WTC11 (cell line): ENCODE results near the gene SH3BP4. TPM values are rescaled to one million over a fixed set of nuclear protein-coding genes. Genes with fewer than 3 reads are reported as not detected.

ENCODE experiments used
- ATAC-seq: fragments of 200-7000 bp; cut with Tn5 transposase; 2 replicates; pipeline ENCODE4 v1.10.0; 2021; ENCODE audit warnings: mild to moderate bottlenecking, moderate library complexity
- CTCF ChIA-PET: fragments of 300-600 bp; sonication (Branson Sonifier 250); formaldehyde crosslinking; loops from one replicate; lab custom pipeline; 2021; ENCODE audit warnings: antibody characterized with exemption; lab: Charles Lee
- POLR2A ChIA-PET: fragments of 350-600 bp; sonication (Branson Sonifier 250); formaldehyde crosslinking; loops from one replicate; lab custom pipeline; 2021; ENCODE audit warnings: antibody characterized with exemption; lab: Charles Lee
- DNase-seq: peaks from one replicate; pipeline ENCODE4 v3.0.0; 2021; ENCODE audit warnings: low spot score
- H3K27ac Mint-ChIP-seq: 2 replicates; pipeline ENCODE4 v1.8.0; 2021; ENCODE audit warnings: mixed read lengths
- H3K27me3 Mint-ChIP-seq: 2 replicates; pipeline ENCODE4 v1.8.0; 2021; ENCODE audit warnings: low read depth, mild to moderate bottlenecking, moderate library complexity, mixed read lengths
- H3K36me3 Mint-ChIP-seq: 2 replicates; pipeline ENCODE4 v1.8.0; 2021; ENCODE audit warnings: mixed read lengths
- H3K4me1 Mint-ChIP-seq: 2 replicates; pipeline ENCODE4 v1.8.0; 2022; ENCODE audit warnings: mixed read lengths
- H3K4me3 Mint-ChIP-seq: 2 replicates; pipeline ENCODE4 v1.8.0; 2021; ENCODE audit warnings: mild to moderate bottlenecking, moderate library complexity, mixed read lengths
- H3K9me3 Mint-ChIP-seq: 2 replicates; pipeline ENCODE4 v1.8.0; 2021; ENCODE audit warnings: mixed read lengths
- GABPB1 ChIP-seq: sonication (generic); formaldehyde crosslinking; IDR thresholded peaks from 2 replicates; pipeline ENCODE4 v1.8.1; 2023; ENCODE audit warnings: mild to moderate bottlenecking, missing genetic modification reagents
- NFE2L1 ChIP-seq: sonication (generic); formaldehyde crosslinking; IDR thresholded peaks from 2 replicates; pipeline ENCODE4 v1.8.1; 2023; ENCODE audit warnings: missing genetic modification reagents
- NR1H2 ChIP-seq: sonication (generic); formaldehyde crosslinking; IDR thresholded peaks from 2 replicates; pipeline ENCODE4 v1.9.0; 2021; ENCODE audit warnings: mild to moderate bottlenecking, moderate library complexity, missing genetic modification reagents
- OVOL2 ChIP-seq: fragments of 250-450 bp; sonication (Bioruptor Pico); IDR thresholded peaks from 2 replicates; pipeline ENCODE4 v1.9.0; 2021; ENCODE audit warnings: mild to moderate bottlenecking, borderline replicate concordance
- SP1 ChIP-seq: sonication (generic); formaldehyde crosslinking; conservative IDR thresholded peaks from 2 replicates; pipeline ENCODE4 v1.8.1; 2022; ENCODE audit warnings: missing genetic modification reagents
- TEAD1 ChIP-seq: sonication (generic); formaldehyde crosslinking; IDR thresholded peaks from 2 replicates; pipeline ENCODE4 v1.8.0; 2022; ENCODE audit warnings: mild to moderate bottlenecking, missing genetic modification reagents
- ZNF138 ChIP-seq: sonication (generic); formaldehyde crosslinking; conservative IDR thresholded peaks from 2 replicates; pipeline ENCODE4 v1.8.1; 2022; ENCODE audit warnings: mild to moderate bottlenecking, moderate library complexity, missing genetic modification reagents
- ZNF317 ChIP-seq: sonication (generic); formaldehyde crosslinking; IDR thresholded peaks from 2 replicates; pipeline ENCODE4 v1.8.1; 2023; ENCODE audit warnings: low read depth, mild to moderate bottlenecking, moderate library complexity, missing genetic modification reagents, borderline replicate concordance
- ZNF396 ChIP-seq: fragments of 250-450 bp; sonication (Bioruptor Pico); IDR thresholded peaks from 2 replicates; pipeline ENCODE4 v1.8.0; 2021; ENCODE audit warnings: mild to moderate bottlenecking, moderate library complexity, borderline replicate concordance
- ZNF423 ChIP-seq: fragments of 250-450 bp; sonication (Bioruptor Pico); IDR thresholded peaks from 2 replicates; pipeline ENCODE4 v2.1.2; 2022; ENCODE audit warnings: mild to moderate bottlenecking, moderate library complexity
- total RNA-seq: library from RNA; stranded (reverse); gene quantifications from 3 replicates; pipeline ENCODE4 v1.2.3, GENCODE V29; 2021
- TF ChIP-seq, protein P1 (sequence below): sonication (generic); formaldehyde crosslinking; IDR thresholded peaks from 2 replicates; pipeline ENCODE4 v1.8.1; 2023; ENCODE audit warnings: mild to moderate bottlenecking, missing genetic modification reagents
- TF ChIP-seq, protein P2 (sequence below): sonication (generic); formaldehyde crosslinking; IDR thresholded peaks from 2 replicates; pipeline ENCODE4 v1.8.1; 2023; ENCODE audit warnings: mild to moderate bottlenecking, missing genetic modification reagents
- TF ChIP-seq, protein P3 (sequence below): sonication (generic); formaldehyde crosslinking; IDR thresholded peaks from 2 replicates; pipeline ENCODE4 v1.8.0; 2023; ENCODE audit warnings: mild to moderate bottlenecking, missing genetic modification reagents
- TF ChIP-seq, protein P4 (sequence below): sonication (generic); formaldehyde crosslinking; IDR thresholded peaks from 2 replicates; pipeline ENCODE4 v1.8.0; 2023; ENCODE audit warnings: missing genetic modification reagents, mild to moderate bottlenecking, borderline replicate concordance

The SH3BP4 gene
- total RNA-seq, 1 experiment from 2014 or later: 44.4 TPM

DNA sequence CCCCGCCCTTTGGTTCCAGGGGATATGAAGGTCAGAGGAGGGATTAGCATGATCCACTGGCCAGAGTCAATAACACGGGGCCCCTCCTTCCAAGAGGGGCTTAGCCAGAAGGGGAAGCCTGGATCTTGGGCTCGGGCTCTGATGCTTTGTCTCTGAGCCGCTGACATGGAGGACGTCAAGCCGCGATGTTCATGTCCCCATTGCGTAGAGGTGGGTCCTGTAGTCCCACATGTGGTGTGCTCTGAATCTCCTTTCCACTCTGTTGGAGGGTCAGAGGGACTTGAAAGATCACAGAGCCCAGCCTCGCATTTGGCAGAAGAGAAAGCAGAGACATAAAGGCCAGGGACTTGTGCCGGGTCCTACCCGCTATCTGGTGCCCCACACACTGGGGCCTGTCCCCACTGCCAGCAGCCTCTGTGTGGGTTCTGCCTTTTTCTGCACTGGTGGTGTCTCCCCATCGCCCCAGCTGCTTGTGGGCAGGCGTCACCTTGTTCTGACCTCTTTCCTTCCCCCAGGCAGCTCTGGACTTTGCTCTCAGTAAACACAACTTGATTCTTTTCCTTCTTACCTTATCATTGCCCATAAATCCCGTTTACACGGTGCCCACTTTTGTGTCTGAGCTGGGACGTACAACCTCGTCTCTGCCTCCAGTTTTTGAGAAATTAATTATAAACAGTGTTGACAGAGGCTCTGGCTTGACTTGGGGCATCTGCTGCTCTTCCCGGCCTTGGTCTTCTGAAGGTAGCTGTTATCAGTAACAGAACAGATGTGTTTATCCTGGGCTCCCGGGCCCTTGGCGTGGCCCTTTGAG is 48.8 kb downstream of the SH3BP4 start:
- TF ChIP-seq GABPB1 (peak; percentile 43; the same call in 1 of the 2 replicates), SP1 (CRISPR knock-in tag) (no peak)
- ChIA-PET CTCF (no interaction called here), POLR2A (no interaction called here)
- Mint-ChIP-seq H3K27me3 (no peaks in the 10 kb centered on the region), H3K27ac (peak overlapping the region; percentile 91), H3K4me3 (no peak overlapping the region), H3K4me1 (peaks cover 70% of the 10 kb centered on the region), H3K9me3 (peaks cover 6% of the 10 kb centered on the region; the same call in 1 of the 2 replicates), H3K36me3 (peaks cover 16% of the 10 kb centered on the region)
- no peak for DNase-seq
- no peak for ATAC-seq

DNA sequence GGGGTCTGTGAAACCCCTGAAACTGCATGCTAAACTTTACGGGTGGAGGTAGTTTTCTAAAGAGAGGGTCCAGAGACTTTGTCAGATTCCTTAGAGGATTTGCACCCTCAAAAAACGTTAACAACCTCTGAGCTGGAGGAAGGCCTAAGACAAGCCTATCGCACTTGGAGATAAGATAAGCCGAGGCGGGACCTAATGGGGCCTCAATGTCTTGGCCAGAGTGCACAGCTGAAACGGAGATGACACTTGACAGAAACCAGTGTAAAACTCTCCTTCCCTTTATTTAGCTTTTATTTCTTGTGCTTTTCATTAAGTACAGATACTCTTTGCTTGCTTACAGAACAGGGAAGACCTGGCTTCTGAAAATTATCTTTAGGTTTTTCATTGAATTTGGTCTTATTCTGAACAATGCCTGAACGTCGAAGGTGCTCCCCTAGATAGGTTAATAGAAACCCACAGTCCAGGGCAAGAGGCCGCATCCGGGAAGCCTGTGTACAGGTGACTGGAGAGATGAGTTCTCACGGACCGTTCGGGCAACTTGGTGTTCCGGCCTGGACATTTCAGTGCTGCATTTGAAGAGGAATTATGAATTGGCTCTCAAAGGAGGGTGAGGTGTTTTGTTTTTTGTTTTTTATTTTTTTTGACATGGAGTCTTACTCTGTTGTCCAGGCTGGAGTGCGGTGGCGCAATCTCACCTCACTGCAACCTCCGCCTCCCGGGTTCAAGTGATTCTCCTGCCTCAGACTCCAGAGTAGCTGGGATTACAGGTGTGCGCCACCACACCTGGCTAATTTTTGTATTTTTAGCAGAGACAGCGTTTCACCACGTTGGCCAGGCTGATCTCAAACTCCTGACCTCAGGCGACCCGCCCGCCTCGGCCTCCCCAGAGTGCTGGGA is 49.7 kb downstream of the SH3BP4 start:
- TF ChIP-seq, protein P1, sequence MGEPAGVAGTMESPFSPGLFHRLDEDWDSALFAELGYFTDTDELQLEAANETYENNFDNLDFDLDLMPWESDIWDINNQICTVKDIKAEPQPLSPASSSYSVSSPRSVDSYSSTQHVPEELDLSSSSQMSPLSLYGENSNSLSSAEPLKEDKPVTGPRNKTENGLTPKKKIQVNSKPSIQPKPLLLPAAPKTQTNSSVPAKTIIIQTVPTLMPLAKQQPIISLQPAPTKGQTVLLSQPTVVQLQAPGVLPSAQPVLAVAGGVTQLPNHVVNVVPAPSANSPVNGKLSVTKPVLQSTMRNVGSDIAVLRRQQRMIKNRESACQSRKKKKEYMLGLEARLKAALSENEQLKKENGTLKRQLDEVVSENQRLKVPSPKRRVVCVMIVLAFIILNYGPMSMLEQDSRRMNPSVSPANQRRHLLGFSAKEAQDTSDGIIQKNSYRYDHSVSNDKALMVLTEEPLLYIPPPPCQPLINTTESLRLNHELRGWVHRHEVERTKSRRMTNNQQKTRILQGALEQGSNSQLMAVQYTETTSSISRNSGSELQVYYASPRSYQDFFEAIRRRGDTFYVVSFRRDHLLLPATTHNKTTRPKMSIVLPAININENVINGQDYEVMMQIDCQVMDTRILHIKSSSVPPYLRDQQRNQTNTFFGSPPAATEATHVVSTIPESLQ (CRISPR knock-in tag): no peak
- TF ChIP-seq OVOL2 (CRISPR knock-in tag): no peak
- TF ChIP-seq, protein P2, sequence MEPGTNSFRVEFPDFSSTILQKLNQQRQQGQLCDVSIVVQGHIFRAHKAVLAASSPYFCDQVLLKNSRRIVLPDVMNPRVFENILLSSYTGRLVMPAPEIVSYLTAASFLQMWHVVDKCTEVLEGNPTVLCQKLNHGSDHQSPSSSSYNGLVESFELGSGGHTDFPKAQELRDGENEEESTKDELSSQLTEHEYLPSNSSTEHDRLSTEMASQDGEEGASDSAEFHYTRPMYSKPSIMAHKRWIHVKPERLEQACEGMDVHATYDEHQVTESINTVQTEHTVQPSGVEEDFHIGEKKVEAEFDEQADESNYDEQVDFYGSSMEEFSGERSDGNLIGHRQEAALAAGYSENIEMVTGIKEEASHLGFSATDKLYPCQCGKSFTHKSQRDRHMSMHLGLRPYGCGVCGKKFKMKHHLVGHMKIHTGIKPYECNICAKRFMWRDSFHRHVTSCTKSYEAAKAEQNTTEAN (CRISPR knock-in tag): no peak
- TF ChIP-seq ZNF423 (CRISPR knock-in tag): no peak
- no peak for TF ChIP-seq ZNF138
- TF ChIP-seq TEAD1 (CRISPR knock-in tag): no peak
- ChIA-PET POLR2A (no interaction called here), CTCF (no interaction called here)
- peak overlapping the region; percentile 91 for H3K27ac Mint-ChIP-seq
- H3K4me1 Mint-ChIP-seq: peaks cover 70% of the 10 kb centered on the region
- no peaks in the 10 kb centered on the region for H3K27me3 Mint-ChIP-seq
- peaks cover 16% of the 10 kb centered on the region for H3K36me3 Mint-ChIP-seq
- no peak overlapping the region for H3K4me3 Mint-ChIP-seq
- no peak for ATAC-seq
- no peak for DNase-seq
- H3K9me3 Mint-ChIP-seq: peaks cover 6% of the 10 kb centered on the region; the same call in 1 of the 2 replicates

DNA sequence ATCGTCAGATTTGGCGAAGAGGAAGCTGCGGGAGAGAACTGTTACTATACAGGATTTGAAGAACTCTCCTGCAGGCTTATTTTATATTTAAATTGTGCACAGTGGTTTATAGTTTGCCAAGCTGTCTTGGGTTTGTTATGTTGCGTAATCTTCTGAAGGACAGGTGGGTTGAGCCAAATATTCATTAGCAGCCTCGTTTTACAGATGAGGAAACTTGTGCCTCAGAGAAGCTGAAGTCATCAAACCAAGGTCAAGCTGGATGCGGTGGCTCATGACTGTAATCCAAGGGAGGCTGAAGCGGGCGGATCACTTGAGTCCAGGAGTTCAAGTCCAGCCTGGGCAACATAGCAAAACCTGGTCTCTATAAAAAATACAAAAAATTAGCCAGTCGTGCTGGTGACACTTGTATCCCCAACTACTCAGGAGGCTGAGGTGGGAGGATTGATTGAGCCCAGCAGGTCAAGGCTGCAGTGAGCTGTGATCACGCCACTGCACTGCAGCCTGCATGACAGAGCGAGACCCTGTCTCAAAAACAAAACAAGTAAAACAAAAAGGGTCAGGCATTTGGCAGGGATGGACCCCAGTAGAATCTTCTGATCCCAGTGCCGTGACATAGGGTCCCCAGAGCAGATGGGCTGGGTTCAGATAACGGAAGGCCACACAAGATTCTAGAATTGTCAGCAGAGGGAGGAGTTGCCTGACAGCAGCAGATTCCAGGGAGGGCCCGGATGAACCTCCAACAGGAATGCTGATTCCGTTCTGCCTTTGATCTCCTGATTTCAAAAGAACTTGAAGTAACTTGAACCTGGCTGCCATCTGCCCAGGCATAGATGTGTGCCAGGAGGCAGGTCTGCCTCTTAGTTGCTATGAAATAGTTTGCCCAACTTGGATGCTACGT is 50.6 kb downstream of the SH3BP4 start:
- peaks cover 73% of the 10 kb centered on the region for H3K4me1 Mint-ChIP-seq
- POLR2A ChIA-PET: no interaction called here
- peaks cover 16% of the 10 kb centered on the region for H3K36me3 Mint-ChIP-seq
- CTCF ChIA-PET: no interaction called here
- DNase-seq (no peak), ATAC-seq (no peak)
- H3K27ac Mint-ChIP-seq: peak overlapping the region; percentile 40; the same call in 1 of the 2 replicates
- peaks cover 6% of the 10 kb centered on the region; the same call in 1 of the 2 replicates for H3K9me3 Mint-ChIP-seq
- H3K4me3 Mint-ChIP-seq: no peak overlapping the region
- no peaks in the 10 kb centered on the region for H3K27me3 Mint-ChIP-seq
- TF ChIP-seq, protein P3, sequence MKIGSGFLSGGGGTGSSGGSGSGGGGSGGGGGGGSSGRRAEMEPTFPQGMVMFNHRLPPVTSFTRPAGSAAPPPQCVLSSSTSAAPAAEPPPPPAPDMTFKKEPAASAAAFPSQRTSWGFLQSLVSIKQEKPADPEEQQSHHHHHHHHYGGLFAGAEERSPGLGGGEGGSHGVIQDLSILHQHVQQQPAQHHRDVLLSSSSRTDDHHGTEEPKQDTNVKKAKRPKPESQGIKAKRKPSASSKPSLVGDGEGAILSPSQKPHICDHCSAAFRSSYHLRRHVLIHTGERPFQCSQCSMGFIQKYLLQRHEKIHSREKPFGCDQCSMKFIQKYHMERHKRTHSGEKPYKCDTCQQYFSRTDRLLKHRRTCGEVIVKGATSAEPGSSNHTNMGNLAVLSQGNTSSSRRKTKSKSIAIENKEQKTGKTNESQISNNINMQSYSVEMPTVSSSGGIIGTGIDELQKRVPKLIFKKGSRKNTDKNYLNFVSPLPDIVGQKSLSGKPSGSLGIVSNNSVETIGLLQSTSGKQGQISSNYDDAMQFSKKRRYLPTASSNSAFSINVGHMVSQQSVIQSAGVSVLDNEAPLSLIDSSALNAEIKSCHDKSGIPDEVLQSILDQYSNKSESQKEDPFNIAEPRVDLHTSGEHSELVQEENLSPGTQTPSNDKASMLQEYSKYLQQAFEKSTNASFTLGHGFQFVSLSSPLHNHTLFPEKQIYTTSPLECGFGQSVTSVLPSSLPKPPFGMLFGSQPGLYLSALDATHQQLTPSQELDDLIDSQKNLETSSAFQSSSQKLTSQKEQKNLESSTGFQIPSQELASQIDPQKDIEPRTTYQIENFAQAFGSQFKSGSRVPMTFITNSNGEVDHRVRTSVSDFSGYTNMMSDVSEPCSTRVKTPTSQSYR: no peak
- TF ChIP-seq NR1H2 (CRISPR knock-in tag): no peak
- TF ChIP-seq, protein P4, sequence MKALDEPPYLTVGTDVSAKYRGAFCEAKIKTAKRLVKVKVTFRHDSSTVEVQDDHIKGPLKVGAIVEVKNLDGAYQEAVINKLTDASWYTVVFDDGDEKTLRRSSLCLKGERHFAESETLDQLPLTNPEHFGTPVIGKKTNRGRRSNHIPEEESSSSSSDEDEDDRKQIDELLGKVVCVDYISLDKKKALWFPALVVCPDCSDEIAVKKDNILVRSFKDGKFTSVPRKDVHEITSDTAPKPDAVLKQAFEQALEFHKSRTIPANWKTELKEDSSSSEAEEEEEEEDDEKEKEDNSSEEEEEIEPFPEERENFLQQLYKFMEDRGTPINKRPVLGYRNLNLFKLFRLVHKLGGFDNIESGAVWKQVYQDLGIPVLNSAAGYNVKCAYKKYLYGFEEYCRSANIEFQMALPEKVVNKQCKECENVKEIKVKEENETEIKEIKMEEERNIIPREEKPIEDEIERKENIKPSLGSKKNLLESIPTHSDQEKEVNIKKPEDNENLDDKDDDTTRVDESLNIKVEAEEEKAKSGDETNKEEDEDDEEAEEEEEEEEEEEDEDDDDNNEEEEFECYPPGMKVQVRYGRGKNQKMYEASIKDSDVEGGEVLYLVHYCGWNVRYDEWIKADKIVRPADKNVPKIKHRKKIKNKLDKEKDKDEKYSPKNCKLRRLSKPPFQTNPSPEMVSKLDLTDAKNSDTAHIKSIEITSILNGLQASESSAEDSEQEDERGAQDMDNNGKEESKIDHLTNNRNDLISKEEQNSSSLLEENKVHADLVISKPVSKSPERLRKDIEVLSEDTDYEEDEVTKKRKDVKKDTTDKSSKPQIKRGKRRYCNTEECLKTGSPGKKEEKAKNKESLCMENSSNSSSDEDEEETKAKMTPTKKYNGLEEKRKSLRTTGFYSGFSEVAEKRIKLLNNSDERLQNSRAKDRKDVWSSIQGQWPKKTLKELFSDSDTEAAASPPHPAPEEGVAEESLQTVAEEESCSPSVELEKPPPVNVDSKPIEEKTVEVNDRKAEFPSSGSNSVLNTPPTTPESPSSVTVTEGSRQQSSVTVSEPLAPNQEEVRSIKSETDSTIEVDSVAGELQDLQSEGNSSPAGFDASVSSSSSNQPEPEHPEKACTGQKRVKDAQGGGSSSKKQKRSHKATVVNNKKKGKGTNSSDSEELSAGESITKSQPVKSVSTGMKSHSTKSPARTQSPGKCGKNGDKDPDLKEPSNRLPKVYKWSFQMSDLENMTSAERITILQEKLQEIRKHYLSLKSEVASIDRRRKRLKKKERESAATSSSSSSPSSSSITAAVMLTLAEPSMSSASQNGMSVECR: no peak
- no peak for TF ChIP-seq ZNF396 (CRISPR knock-in tag)
- no peak for TF ChIP-seq ZNF317 (CRISPR knock-in tag)
- TF ChIP-seq NFE2L1 (CRISPR knock-in tag): no peak
- no peak for TF ChIP-seq ZNF423 (CRISPR knock-in tag)
- no peak for TF ChIP-seq GABPB1
